CD4-positive, alpha-beta T cell treated with Interferon gamma for 1 hour (primary cell): Measurements from ENCODE around the gene CMSS1.

Experiments
- DNase-seq: peaks from one replicate; pipeline ENCODE4 v3.0.0-alpha.2; 2020

Gene CMSS1

DNA sequence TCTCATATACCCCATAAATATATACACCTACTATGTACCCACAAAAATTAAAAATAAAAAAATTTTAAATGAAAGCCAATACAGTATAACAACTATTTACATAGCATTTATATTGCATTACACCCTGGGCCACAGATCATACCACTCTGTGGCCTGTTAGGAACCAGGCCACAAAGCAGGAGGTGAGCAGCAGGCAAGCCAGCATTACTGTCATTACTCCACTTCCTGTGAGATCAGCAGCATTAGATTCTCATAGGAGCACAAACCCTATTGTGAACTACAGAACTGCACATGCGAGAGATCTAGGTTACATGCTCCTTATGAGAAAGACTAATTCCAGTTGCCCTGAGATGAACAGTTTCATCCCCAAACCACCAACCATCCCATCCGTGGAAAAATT lies 279.2 kb downstream of the CMSS1 start:
- DNase-seq, result no peak

DNA sequence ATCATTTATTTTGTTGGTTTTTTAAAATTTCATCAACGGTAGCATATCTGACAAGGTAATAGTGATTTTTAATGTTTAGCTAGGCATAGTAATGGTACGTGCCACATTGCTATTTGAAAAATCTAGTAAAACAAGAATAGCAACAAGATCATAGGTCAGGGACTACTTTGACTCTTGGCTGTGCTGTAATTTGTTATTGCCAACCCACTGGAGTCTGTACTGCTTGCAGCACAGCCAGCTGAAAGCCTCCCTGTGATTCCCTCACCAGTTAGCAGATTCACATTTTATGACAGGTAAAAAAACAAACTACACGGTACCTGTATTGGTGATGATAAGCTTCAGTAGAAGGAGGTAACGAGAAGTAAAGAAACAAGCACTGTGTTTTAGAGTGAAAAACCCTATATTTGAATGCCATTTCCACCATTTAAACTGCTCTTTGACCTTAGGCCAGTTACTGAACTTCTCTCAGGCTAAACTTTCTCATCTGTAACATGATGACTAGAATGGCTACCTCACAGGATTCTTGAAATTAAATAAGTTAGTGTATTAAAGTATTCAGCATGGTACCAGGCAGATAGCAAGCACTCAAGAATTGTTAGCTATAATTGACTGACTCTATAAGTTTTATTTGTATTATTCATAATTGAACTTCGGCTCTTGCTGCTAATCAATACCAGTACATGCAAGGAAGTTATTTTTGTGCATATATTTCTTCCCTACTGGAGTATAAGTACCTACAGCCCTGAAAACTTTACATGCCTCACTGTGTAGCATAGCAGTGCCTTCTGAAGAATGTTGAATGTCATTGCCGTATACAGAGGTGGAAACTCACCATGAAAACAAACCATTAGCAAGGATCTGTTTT lies 280.5 kb downstream of the CMSS1 start:
- no peak for DNase-seq

DNA sequence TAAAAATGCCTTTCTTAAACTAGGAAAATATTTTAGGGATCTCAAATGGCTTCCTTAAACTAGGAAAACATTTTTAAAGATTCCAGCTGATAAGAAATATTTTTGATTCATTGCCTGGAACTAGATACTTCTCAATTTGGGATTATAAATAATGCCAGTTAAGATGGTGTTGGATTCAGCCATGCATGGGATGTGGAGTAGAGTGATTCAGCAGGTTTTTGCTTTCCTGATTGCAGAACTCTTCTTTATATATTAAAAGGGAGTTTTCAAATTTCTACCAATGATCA lies 281.1 kb downstream of the CMSS1 start:
- no peak for DNase-seq

DNA sequence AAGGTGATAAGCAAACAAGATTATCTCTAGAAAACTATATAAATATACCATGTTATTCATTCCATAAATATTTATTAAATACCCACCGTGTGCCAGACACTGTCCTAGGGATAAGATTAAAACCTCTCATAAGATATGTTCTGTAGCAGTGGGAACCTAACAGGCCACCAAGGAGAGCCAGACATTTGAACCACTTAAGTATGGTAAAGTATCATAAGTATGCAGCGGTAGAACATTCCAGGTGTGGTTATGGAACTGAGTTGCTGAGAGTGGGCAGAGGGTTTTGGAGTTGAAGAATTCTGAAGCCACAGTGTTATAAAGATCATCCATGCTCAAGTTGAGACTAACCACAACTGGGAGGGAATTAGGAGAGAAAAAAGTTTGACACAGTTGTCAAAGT lies 282.0 kb downstream of the CMSS1 start:
- no peak for DNase-seq

DNA sequence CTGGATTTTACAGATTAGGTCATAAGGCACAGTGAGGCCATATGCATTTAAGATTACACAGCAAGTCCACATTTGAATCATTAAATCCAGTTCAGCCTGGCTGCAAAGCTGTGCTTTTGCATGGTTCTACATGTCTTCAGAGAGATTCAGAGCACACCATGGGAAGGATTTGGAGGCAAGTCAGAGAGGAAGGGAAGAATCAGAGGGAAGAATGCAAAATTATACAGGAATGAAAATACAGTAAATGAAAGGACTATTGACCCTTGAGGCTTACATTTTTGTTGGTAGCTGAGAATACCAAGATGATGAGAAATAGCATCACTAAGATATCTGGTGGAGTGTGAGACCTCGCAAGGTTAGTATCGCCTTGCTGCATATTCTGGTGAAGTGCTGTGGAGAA lies 282.8 kb downstream of the CMSS1 start:
- DNase-seq, result no peak

DNA sequence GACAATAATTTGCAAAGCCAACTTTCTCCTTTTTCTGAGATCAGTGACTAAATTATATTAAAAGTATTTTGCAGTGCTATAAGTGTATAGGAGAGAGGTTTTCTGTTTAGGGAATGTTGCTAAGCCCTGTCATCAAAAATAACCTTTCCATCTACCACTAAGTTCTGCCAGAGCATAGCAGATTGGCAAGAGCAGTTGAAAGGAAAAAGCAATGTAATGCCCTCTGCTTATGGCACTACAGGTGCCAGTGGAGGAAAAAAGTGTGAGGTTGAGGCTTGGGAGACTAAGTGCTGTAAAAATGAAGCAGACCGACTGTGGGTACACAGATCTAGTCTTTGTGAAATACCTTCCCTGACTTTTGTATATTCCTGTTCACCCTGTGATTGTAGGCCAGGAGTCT lies 285.1 kb downstream of the CMSS1 start:
- DNase-seq, result no peak

DNA sequence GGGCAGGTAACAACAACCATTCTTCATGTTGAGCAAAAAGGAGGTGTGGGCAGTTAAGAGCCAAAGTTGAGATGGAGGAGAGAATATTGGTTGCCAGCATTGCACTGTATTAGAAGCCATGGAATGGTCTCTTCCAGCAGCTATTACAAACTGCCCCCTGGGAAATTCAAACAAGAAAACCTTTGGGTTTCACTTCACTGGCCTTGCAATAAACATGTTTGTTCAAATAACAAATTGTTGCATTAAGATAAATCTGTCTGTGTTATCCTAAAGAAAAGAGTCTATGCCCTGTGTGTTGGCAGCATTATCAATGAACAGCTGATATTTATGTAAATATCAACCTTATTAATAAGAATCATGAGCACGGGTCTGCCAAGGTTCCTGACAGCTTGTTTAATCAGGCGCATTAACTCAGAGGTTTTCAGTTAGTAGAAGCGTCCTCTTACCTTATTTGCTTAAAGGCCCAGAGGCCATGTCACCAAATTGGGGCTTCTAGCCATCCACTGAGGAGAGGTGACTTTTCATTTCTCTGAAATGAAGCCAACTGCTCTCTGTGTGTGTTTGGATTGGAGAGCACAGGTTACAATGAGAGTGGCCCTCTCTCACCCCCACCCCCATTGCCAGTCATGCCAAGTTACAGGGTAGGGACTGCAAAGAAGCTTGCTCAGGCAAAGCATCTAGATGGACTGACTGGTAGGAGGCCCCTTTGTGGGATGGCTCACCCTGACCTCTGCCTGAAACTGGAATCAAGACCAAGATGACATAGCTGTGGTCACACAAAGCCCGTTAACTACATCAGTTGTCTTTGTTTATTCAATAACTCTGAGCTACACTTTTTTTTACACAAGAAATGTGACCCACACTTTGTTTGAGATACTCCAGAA lies 286.1 kb downstream of the CMSS1 start:
- DNase-seq, result no peak

DNA sequence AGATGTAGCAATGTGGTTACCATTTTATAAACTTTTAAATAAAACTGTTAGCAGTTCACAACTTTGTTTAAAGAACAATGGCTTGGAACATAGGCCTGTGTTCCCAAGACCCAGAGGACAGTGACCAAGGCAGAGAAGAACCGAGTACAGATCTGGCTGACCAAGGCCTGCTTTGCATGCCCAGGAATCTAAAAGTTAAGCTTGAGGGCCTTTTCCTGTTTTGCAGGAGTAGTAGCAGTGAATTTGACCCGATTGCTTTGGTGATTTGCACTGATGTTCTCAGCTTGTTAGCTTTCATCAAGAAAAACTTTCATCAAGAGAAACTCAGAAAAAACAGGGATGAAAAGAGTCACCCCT lies 286.8 kb downstream of the CMSS1 start:
- DNase-seq, result no peak

DNA sequence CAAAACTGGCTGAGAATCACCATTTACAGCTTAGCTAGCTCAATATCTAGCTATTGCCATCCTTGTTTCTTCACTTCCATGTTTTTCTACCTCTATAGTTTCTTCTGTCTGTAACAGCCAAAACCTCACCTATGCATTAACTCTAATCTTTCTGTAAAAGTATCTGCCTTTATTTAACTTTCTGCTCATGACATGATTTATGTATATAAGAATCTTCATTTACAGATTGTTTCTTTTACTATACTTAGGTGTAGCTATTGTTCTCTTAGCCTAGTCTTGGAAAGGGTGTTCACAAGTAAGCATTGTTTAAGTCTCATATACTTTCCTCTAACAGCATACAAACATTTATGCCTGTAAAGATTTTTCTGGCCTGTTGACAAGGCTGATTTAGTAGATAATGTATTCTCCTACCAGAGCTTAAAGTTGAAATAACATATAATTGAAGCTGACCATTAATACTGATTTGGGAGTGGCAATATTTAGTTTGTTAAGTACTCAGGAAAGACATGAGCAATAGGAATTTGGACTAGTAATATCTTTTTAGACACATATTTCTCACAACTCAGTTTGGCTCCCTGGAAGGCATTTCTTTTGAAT lies 287.3 kb downstream of the CMSS1 start:
- no peak for DNase-seq

DNA sequence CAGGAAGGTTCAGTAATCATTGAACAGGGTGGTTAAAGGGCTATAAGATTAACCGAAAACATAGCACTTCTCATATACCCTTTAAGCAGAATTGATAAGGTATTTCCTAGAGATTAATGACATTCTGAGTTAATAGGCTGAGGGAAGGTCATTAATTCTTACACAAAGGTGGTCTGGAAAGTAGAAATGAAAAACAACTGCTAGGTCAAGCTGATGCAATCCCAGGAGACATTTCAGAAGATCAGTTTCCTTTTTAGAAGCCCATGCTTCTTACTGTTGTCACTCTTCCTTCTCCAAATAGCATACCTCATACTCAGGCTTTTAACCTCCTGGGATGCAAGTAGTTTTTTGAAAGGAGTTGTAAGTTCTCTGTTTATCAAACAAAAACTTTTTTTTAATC lies 287.8 kb downstream of the CMSS1 start:
- no peak for DNase-seq

DNA sequence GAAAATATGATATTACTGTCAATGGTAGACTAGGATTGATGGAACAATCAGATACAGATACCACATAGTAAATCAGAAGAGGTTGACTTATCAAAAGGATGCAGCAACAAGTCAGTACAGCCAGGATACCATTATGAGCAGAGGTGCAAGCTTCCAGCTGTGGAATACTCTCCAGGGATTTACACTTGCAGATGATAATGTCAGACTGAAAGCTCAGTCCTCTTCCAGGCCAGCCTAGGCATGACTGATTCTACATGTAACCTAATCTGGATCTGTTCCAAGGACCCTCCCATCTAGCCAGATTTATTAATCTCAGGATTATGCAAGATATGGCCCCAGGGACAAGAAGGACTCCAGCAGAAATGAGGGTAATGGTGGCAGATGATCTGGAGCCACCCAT lies 288.4 kb downstream of the CMSS1 start:
- DNase-seq, result no peak

DNA sequence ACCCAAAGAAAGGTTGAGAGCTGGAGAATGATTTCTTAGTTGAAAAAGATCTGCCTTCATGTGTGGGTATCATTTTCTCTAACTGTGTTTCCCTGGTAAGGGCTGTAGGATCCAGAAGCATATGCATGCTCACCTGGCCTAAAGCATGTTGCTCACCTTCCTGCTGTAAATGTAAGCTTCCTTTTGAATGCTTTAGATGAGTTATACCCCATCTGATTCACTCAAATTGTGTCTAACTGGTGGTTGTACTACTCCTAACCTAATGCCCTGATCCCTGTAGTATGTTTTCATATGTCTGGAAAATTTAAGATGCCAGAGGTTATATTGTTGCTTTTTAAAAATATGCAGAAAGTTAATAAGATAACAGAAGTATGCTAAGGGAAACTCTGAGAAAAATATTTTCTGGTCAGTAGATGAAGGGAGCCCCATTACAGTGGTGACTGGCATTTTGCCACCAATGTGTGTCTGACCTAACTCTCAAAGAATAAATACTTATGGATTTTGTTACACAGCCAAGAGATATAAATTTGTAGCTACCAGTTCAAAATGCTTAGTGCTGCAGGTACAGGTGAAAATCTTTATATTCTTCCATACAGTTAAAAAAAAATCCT lies 289.0 kb downstream of the CMSS1 start:
- no peak for DNase-seq

DNA sequence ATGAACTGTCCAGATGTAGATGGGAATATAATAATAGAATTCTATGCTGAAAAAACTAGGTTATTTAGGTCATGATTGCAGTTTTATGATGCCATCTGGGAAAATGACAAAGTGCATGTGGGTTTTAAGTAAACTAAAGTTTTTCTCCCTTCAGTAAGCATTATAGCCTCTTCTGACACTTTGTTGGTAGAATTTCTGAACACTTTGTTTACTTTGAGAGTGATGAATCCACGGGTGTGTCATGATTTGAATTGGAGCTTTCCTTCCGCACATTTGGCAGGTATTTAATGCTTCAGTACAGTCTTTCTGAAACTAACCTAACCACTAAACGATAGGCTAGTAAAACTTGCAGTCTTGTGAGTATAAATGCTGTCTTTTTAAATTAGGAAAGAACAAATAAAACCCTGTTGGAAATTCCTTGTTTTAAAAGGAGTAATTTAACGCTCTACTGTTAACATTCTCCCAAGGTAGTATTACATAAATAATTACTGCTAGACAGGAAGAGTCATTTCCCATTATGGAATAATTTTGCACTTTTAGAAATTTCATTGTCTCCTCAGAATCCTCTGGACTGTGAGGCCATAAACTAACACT lies 289.7 kb downstream of the CMSS1 start:
- no peak for DNase-seq

DNA sequence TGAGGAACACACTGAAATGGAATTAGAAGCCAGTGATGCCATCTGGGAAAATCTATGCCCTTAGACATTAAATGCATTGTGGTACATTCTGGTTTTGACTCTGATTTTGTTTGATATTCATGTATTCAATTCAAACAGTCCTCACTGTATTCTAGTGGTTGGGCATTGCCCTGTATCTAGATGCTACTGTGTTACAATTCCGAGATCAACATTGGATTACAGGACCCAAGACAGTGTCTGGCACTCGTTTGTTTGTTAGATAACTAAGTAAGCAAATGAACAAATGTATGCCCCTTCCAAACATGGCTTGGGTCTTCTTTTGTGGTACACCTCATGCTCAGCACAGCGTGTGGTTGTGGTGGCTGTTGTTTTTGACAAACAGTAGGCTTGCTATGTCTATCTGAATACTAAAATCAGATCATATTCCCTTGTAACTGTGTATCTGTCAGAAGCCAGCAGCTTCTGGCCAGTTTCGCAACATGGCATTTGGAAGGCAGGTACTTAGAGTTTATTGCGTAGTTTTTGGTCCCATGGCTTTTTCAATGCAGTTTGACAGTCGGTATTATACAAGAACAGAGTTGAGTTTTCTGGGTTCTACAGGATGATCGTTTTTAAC lies 290.9 kb downstream of the CMSS1 start:
- no peak for DNase-seq

DNA sequence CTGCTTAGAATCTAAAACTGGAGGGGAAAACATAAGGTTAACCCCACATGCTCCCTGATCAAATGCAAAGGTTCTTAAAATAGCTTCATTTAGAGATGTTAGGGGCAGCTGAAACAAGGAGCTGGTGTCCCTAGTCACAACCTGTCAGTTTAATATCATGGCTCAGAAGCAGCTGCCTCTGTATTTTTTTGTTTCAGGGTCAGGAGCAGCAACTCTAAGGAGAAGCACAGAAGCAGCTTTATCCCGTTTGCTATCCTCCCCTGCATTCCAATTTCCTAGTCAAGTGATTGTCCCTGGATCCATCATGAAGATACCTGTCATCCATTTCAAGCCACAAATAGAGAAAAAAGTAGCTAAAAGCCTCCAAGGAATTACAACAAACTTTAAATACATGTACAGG lies 292.5 kb downstream of the CMSS1 start:
- no peak for DNase-seq

DNA sequence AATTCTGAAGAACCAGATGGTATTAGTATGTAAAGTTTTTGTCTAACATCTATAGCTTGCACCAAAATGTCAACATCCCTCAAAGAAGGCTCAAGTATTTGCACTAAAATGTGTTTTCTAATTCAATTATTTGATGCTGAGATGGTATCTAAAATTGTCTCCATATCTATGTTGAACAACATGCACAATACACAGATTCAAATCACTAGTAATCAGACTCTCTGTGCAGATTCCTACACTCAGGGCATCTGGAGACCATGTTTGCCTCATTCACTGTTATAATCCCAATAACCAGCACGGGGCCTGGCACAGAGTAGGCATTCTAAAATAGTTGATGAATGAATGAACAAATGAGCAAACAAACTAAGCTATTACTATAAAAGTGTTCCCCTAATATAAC lies 294.1 kb downstream of the CMSS1 start:
- DNase-seq, result no peak

DNA sequence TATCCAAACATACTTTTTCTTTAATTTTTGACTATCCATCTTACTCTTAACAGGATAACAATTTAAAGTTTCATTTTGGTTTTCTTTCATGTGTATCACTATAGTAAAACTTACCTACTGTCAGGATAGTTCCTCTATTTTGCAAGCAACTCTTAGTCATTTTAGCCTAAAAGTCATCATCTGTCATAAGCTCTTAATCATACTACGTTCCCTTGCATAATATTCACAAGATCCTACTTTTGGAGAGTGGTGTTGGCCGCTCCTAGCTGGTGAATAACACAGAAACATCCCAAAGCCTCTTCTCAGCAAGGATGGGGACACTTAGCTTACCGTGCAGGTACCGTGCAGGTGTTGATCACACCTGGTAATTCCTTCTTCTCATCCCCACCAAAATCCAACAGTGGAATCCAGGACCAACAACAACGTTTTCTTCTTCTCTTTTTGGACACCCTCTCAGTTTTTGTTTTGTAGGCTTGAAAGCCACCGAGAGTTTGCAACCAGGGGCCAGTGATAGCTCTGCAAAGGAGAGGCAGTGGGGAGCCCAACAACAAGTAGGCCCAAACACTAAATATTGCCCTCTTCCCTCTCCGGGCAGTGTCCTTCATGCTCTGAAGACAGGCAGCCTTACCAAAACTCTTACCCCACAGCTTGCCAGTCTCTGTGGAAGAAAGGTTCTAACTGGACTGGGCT lies 296.2 kb downstream of the CMSS1 start:
- no peak for DNase-seq

DNA sequence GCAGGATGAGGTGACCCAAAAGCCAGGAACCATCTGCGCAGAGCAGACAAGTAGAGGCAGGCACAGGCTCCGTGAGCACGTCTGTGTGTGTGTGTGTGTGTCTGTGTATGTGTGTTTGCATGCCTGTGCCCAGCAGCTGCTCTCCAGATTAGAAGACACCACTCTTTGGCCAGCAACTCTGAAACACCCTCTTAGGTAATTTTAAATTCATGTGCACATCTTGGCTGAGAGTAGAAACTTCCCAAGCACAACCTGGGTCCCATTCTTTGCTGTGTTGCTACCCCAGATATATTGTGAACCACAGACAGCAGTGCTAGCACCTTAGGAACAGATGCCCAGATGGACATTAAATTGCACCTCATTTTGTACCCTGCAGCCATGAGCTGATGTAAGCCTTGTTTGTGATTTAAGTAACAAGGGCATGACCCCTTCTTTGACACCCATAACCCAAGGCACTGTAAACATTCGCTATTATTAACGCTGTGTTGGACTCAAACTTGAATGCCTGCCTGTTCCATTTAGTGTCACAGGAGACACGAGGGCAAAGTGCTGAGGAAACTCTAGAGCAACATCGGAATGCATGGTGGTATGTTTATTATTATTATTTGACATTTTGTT lies 296.9 kb downstream of the CMSS1 start, which contains the start of gene FILIP1L:
FILIP1L (minus strand) TSS at position 89 of the 618 bp plus-strand sequence.
- no peak for DNase-seq

DNA sequence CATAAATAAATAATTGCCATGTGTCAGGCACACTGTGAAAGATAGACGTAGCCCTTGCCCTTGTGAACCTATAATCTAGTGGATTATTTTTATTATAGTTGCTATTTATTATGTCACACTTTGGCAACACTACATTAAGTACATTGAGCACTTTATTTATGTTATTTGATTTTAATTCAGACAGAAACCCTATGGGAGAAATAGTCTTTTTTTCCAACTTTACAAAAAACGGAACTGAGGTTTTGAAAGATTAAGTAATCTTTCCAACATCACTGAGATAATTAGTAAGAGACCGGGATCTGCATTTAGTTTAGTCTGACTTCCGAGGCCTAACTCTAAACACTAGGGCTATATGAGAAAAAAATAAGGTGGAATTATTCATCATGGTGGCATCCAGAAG lies 299.4 kb downstream of the CMSS1 start:
- no peak for DNase-seq

DNA sequence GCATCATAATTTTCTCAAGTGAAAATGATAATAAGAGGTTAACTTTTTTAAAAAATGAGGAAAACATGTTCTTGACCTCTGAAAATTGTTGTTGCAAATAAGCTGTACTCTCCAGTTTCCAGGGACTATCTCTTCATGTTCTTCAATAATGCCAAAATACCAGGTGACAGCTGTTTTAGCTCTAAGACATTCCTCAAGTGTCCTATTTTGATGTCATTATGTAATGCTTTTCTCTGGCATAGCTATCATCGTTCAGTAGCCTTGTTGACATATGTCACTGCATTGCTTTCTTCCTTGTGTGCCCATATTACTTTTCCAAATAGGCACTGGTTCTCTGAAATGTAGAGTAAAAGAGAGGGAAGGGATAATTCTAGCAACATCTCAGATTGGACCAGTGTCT lies 302.4 kb downstream of the CMSS1 start:
- DNase-seq, result no peak

DNA sequence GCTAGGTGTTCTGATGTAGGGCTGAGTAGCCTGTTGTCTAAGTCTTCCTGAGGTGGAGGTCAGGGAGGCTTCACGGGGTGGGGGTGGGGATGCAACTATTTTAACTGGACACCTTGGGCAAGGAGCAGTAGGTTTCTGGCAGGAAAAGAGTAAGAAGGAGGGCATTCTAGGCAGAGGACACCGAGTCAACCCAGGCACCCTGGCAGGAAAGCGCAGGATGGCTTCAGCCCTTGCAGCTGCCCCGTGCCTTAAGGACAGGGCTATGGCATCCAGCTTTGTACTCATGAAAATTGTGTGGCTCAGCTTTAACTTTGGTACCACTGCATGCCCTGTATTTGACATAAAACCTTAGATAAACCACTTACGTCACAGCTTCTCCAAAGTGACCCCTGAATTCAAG lies 303.0 kb downstream of the CMSS1 start:
- DNase-seq, result no peak

DNA sequence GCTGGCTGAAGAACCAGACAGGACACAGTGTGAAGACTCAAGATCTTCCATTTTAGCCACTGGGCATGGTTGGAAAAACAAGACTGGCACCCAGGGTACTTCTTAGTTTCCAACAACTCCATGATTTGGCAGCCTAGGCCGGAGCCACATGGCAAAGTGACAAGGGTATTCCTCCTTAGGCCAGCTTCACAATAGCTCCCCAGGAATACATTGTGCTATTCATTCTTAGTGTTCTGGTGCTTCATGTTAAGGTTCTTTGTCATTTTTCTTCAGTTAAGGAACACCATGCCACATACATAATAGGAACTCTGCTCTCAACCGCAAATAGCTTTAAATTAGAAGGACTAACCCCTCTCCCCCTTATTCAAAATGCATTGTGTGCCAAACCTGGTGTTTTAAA lies 304.7 kb downstream of the CMSS1 start:
- no peak for DNase-seq
